ENCODE measurements around the gene NRAP. TPM values are rescaled to one million over a fixed set of nuclear protein-coding genes. Genes with fewer than 3 reads are reported as not detected.
A peak's percentile ranks its signal among the peaks of the same experiment; 100 is the strongest.

NRAP gene
- total RNA-seq, 1 donor, result under 0.01 TPM

DNA sequence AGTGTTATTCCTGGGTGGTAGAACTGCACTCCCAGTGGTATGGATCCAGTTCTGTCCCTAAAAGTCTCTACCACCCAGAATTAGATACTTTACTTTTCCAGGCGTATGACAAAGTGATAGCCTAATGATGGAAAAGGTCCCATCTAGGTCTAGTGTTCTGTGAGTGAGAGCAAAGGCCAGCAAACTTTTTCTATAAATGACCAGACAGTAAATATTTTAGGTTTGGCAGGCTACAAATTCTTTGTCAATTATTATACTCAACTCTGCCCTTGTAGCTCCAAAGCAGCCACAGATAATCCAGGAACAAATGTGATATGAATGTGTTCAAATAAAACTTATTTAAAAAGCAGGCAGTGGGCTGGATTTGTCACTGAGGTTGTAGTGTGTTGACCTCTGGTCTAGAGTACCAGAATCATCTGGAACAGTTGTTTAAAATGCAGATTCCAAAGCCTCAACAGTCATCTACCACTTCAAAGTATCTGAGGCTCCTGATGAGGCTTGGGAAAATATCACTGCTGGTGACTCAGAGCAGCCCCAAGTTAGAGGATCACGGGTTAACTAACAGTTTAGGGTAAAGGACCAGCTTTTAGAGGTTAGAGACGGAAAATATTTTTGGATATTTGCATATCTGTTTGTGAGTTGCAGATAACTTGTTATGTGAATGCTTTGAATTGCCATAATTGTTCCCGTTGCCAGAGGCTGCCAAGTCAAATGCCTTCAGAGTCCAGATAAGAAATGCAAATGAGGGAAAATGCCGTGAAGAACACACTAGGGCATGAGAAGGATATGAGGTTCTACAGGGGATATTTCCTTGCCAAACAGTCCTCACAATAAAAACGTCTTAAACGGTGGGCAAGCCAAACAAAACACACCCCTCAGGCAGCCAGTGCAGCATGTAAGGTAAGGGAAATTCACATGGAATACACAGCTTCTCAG is 19.4 kb downstream of the NRAP start:
- no peak overlapping the region for H3K4me3 ChIP-seq (ENCODE audit: low read depth, low read length)
- TF ChIP-seq, protein P1, sequence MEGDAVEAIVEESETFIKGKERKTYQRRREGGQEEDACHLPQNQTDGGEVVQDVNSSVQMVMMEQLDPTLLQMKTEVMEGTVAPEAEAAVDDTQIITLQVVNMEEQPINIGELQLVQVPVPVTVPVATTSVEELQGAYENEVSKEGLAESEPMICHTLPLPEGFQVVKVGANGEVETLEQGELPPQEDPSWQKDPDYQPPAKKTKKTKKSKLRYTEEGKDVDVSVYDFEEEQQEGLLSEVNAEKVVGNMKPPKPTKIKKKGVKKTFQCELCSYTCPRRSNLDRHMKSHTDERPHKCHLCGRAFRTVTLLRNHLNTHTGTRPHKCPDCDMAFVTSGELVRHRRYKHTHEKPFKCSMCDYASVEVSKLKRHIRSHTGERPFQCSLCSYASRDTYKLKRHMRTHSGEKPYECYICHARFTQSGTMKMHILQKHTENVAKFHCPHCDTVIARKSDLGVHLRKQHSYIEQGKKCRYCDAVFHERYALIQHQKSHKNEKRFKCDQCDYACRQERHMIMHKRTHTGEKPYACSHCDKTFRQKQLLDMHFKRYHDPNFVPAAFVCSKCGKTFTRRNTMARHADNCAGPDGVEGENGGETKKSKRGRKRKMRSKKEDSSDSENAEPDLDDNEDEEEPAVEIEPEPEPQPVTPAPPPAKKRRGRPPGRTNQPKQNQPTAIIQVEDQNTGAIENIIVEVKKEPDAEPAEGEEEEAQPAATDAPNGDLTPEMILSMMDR (IDR thresholded peaks at IDR 0.05; ENCODE audit: insufficient read depth, low read length), result no peak

DNA sequence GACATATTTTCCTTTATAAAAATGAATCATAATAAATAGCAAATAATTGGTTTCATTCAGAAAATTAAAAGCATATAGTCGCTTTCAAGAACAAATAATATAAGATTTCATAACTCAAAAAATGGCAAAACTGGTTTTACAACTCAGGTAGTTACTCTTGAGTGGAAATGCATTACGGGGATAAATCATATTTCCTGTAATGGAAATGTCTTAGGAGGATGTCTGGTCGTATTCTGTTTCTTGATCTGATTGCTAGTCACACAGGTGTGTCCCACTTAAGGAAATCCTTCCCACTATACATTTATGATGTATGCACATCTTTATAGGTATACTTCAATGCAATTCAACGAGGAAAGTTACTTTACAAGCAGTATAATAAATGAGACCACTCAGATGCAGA is 20.7 kb downstream of the NRAP start:
- H3K4me3 ChIP-seq (ENCODE audit: low read depth, low read length), result no peak overlapping the region
- DNase-seq (ENCODE audit: low read depth), result no peak
- TF ChIP-seq, protein P1 (IDR thresholded peaks at IDR 0.05; ENCODE audit: insufficient read depth, low read length), result no peak

More for the DNA sequence above, 19.4 kb downstream of the NRAP start:
- peak; percentile 33 for DNase-seq (ENCODE audit: low read depth)

DNA sequence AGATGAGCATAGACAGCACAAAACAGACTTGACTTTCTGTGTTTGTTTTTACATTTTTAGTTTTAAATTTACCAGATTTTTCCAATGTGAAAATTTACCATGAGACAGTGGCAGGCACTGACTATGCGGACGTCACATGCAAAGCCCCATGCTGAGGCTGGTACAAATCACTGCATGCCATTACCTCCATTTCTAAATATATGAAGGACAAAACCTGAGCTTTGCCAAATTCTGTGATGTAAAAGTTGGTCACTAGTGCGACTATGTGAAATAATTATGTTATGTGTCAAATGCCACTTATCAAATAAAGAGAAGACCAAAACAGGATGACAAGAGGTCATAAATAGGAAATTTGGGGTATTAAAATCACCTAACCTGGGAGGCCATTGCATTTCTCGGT is 22.1 kb downstream of the NRAP start:
- H3K4me3 ChIP-seq (ENCODE audit: low read depth, low read length), result no peak overlapping the region
- TF ChIP-seq, protein P1 (IDR thresholded peaks at IDR 0.05; ENCODE audit: insufficient read depth, low read length), result no peak
- DNase-seq (ENCODE audit: low read depth), result no peak

DNA sequence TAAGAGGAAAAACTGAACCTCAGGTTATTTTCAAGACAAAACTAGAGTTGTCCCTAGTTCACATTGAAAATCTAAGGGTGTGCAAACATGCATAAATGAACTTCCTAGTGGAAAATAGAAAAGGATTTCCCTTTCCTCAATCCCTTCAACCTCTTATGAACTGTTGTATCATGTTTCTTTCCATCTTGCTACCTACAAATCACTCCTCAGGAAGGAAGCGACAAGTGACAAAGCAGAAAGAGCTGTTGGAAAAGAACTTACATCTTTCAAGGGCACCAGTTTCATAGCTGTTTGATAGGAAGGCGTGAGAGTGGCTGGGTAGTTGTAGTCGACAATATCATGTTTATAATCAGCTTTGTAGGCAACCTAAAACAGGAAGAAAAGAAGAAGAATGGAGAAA is 23.9 kb downstream of the NRAP start:
- DNase-seq (ENCODE audit: low read depth), result no peak
- H3K4me3 ChIP-seq (ENCODE audit: low read depth, low read length), result no peak overlapping the region
- TF ChIP-seq, protein P1 (IDR thresholded peaks at IDR 0.05; ENCODE audit: insufficient read depth, low read length), result no peak

DNA sequence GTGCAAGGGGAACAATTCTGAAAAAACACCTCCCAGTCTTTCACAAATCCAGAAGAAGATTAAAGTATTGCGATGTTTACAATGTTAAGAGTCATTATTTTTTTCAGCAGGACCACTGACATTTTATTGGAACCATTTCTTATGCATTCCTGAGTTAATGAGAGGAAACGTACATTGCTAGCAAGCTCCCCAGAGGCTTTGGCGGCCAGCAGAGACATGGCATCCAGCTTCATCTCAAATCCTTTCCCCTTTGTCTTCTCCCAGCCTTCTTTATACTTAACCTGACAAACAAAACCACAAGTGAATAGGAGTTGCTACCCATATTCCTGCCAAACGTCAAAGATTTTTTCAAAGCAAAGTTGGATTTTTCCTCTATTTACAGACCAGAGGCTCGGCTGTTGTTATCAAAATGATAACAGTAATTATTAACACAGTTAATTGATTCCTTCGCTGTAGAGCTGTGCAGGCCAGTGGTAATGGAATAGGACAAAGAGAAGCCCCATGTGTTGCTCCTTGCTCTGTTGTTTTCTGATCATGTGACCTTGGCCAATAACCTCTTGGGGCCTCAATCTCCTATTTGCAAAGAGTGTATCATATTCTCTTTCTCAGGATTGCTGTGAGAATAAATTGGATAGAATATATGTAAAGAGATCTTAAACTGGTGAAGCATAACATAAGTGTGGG is 32.0 kb downstream of the NRAP start:
- TF ChIP-seq, protein P1 (IDR thresholded peaks at IDR 0.05; ENCODE audit: insufficient read depth, low read length), result no peak
- no peak for DNase-seq (ENCODE audit: low read depth)
- H3K4me3 ChIP-seq (ENCODE audit: low read depth, low read length), result no peak overlapping the region

DNA sequence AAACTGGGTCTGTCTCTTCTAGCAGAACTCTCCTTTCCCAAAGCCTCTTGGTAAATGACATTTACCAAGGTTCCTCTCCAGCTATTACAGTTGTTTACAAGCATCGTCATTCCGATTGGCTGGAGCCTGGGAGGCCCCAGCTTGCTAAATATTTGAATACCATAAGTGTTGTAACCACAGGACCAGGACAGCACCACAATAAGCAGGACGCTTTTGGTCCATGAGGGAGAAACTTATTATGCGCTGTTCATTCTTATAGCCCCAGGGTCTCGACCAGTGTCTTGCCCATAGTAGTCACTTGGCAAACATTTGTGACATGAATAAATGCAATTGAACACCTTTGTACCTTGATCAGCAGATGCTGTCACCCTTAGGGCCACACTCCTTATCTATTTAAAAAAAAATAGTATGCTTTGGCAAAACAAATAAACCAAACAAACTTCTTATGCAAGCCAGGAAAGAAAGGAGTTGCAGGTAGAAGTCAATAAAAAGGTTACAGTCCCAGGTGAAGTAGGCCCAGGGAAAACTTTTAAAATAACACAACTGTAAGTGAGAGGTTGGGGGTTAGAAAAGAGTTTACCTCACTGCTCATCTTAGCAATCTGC is 32.8 kb downstream of the NRAP start:
- DNase-seq (ENCODE audit: low read depth), result no peak
- H3K4me3 ChIP-seq (ENCODE audit: low read depth, low read length), result no peak overlapping the region
- TF ChIP-seq, protein P1 (IDR thresholded peaks at IDR 0.05; ENCODE audit: insufficient read depth, low read length), result no peak

All from fibroblast of the aortic adventitia (primary cell).